Stimulated activated naive CD4-positive, alpha-beta T cell treated with Interleukin-2 at 50 U/mL for 16 hours (primary cell): Measurements from ENCODE around the gene CLSTN2.

Source experiments
- DNase-seq: peaks from one replicate; lab custom pipeline; 2025; lab: John Stamatoyannopoulos, UW

Gene CLSTN2

GRCh38 chr3:139944256-139944910 is 9.4 kb downstream of the CLSTN2 start:
- no peak for DNase-seq

GRCh38 chr3:139945386-139945785 is 10.4 kb downstream of the CLSTN2 start:
- no peak for DNase-seq

GRCh38 chr3:139945942-139946341 is 11.0 kb downstream of the CLSTN2 start:
- no peak for DNase-seq

GRCh38 chr3:139948467-139948866 is 13.5 kb downstream of the CLSTN2 start:
- DNase-seq, result no peak

GRCh38 chr3:139948898-139949297 is 13.9 kb downstream of the CLSTN2 start:
- no peak for DNase-seq

GRCh38 chr3:139953131-139953910 is 18.3 kb downstream of the CLSTN2 start:
- no peak for DNase-seq

GRCh38 chr3:139954146-139954860 is 19.3 kb downstream of the CLSTN2 start:
- DNase-seq, result no peak

GRCh38 chr3:139957844-139958243 is 22.9 kb downstream of the CLSTN2 start:
- no peak for DNase-seq

- DNase-seq, result no peak
Observed at GRCh38 chr3:139969386-139969785, 34.4 kb downstream of the CLSTN2 start.

GRCh38 chr3:139970526-139970925 is 35.5 kb downstream of the CLSTN2 start:
- no peak for DNase-seq

GRCh38 chr3:139974809-139975425 is 39.9 kb downstream of the CLSTN2 start:
- no peak for DNase-seq

GRCh38 chr3:139975594-139976365 is 40.8 kb downstream of the CLSTN2 start:
- no peak for DNase-seq

- no peak for DNase-seq
Observed at GRCh38 chr3:139978966-139979365, 44.0 kb downstream of the CLSTN2 start.

GRCh38 chr3:139979991-139980390 is 45.0 kb downstream of the CLSTN2 start:
- no peak for DNase-seq

- DNase-seq, result no peak
Observed at GRCh38 chr3:139982404-139982803, 47.4 kb downstream of the CLSTN2 start.

GRCh38 chr3:139985576-139985975 is 50.6 kb downstream of the CLSTN2 start:
- no peak for DNase-seq

GRCh38 chr3:139987908-139988307 is 52.9 kb downstream of the CLSTN2 start:
- no peak for DNase-seq

GRCh38 chr3:139988472-139989156 is 53.6 kb downstream of the CLSTN2 start:
- no peak for DNase-seq

- DNase-seq, result no peak
Observed at GRCh38 chr3:139994891-139995290, 59.9 kb downstream of the CLSTN2 start.

GRCh38 chr3:140004271-140004670 is 69.3 kb downstream of the CLSTN2 start:
- no peak for DNase-seq

- no peak for DNase-seq
Observed at GRCh38 chr3:140006331-140006730, 71.3 kb downstream of the CLSTN2 start.
